AG10803 (cell line): ENCODE measurements around the gene SERPINB5.

Experiments
- DNase-seq: peaks from one replicate; pipeline ENCODE4 v3.0.0; 2010; ENCODE audit warnings: low read depth
- H3K4me3 ChIP-seq: 2 replicates; pipeline ENCODE4 v1.5.1; 2011; ENCODE audit warnings: mild to moderate bottlenecking, low read length, control low read depth
- TF ChIP-seq, protein P1 (sequence below): conservative IDR thresholded peaks from 2 replicates; pipeline ENCODE4 v1.5.1; 2011; ENCODE audit warnings: mild to moderate bottlenecking, low read length, control low read depth, inconsistent platforms

Gene SERPINB5

DNA sequence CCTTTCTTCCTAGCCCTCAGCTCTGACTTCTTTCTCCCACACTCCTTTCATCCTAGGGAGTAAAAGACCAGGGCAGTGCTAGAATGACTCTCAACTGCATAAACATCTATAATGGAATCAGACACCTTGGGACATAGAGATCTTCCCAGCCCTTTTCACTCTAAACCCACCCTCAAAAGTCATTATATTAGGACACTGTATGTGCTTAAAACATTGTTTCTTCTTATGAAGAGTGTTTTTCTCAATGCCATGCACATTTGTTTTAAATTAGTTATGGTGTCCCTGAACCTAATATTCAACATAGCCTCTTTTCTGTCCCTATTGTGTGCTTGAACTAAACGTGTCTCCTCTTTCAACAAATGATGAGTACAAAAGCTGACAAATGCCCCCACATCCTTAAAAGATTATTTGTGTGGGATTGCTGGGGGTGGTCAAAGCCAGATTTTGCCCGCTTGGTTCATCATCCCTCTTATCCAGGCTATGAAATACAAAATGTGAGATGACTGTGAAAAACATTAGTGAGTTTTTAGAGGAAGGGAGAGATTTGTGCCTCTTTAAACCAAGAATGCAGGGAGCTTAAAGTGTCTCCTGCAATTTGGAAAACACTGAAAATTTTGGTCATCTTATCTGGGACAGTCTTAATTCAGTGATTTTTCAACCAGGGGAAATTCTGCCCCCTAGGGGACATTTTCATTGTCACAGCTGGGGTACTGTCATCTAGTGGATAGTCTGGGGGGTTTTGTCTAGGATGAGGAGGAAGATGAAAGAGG lies 29.0 kb downstream of the SERPINB5 start:
- TF ChIP-seq, protein P1, sequence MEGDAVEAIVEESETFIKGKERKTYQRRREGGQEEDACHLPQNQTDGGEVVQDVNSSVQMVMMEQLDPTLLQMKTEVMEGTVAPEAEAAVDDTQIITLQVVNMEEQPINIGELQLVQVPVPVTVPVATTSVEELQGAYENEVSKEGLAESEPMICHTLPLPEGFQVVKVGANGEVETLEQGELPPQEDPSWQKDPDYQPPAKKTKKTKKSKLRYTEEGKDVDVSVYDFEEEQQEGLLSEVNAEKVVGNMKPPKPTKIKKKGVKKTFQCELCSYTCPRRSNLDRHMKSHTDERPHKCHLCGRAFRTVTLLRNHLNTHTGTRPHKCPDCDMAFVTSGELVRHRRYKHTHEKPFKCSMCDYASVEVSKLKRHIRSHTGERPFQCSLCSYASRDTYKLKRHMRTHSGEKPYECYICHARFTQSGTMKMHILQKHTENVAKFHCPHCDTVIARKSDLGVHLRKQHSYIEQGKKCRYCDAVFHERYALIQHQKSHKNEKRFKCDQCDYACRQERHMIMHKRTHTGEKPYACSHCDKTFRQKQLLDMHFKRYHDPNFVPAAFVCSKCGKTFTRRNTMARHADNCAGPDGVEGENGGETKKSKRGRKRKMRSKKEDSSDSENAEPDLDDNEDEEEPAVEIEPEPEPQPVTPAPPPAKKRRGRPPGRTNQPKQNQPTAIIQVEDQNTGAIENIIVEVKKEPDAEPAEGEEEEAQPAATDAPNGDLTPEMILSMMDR = peak; percentile 64
- peak; percentile 11 for DNase-seq
- H3K4me3 ChIP-seq = no peak overlapping the region

DNA sequence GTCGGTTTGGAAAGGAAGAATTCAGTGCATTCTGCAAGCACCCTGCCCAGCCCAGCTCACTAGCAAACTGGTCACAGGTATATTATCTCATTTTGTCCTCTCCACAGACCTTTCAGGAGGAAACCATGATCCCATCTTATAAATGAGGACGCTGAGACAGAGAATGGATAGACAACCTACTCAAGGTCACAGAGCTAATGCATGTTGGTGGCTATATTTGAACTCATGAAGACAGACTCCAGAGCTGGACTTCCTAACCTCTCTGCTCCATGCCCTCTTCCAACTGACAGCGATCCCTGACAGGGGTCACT lies 29.5 kb downstream of the SERPINB5 start:
- no peak overlapping the region for H3K4me3 ChIP-seq
- TF ChIP-seq, protein P1 = no peak
- no peak for DNase-seq

DNA sequence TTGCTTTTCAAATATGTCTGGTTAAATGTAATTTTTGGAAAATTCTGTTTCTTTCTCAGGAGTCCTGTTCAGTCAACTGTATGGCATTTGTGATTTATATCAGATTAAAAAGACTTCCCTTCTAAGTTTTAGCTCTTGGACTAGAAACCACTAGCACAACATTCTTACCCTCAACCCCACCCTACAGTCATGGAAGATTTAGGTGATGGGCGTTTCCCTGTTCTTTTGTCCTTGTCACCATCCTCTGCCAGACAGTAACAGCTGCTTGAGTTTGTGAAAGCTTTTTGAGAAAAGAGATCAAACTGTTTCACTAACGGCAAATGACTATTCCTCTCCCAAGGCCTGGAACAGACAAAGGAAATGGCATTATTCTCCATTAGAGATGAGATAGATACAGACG lies 31.8 kb downstream of the SERPINB5 start:
- no peak for DNase-seq
- TF ChIP-seq, protein P1 = no peak
- no peak overlapping the region for H3K4me3 ChIP-seq

DNA sequence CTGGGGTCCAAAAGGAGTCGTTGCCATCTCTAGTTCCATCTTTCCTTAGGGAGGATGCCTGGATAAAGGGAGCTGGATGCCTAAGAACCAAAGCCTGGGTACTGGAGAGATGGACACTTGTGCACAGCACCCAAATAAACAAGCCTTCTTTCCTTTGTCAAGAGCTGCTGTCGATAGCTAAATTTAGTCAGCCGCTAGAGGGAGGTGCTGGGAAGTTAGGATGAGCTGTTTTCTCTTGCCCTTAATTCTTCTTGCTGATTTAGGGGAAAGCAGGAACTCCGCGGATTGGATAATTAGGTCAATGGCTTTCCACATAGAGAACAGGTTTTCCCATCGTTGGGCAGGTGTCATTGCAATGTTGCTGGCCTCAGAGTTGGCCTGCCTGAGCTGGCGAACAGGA lies 34.5 kb downstream of the SERPINB5 start:
- TF ChIP-seq, protein P1 = peak; percentile 86
- no peak overlapping the region for H3K4me3 ChIP-seq
- DNase-seq = peak; percentile 57

DNA sequence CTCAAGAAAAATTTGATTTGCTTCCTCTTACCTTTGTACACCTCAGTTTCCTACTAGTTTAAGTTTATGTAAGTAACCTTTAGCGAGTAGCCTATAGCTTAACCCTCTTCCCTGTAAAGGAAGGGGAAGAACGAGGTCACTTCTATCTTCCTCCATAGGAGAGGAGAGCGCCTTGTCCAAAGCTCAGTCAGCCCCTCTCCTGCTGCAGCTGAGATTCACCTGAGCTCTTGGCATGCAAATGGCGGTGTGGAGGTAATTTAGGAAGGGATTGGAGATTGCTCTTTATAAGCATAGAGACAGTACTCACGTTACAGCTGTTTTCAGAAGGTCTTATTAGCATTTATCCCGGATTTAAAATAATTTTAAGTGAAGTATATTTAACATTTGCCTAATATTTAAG lies 37.6 kb downstream of the SERPINB5 start:
- TF ChIP-seq, protein P1 = no peak
- H3K4me3 ChIP-seq = no peak overlapping the region
- no peak for DNase-seq

DNA sequence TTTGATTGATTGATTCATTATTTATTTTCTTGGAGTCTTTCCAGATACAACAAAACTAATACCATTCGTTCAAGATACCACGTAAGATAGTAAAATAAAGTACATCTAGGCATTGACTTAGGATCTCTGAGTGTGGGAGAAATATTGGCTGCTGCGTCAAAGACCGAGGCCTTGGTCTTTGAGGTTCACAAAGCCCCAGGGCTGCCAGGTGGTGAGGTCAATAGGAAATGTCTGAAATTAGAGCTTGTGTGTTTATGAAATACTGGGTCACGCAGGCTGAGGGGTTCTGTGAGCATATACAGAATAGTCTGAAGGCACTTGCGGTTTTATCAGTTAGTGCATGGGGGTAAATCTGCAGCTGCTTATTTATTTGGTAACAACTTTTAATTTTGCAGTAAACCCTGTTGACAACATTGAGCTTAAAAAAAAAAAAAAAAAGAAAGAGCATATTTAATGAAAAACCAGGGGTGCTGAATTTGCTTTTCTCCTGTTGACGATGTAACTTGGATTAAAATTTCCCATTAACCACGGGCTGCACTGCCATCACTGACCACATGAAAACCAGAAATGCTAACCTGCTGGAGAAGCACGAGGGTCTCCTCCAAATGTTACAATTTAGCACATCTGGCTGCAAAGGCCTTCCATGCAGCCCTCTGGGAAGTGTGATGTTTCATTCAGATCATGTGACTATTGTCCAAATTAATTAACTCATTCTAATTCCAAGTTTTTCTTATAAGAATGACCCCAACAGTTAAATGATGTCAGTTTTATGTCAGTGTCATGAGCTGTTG lies 38.3 kb downstream of the SERPINB5 start:
- DNase-seq = no peak
- H3K4me3 ChIP-seq = no peak overlapping the region
- TF ChIP-seq, protein P1 = peak; percentile 11; the same call in 1 of the 2 replicates

DNA sequence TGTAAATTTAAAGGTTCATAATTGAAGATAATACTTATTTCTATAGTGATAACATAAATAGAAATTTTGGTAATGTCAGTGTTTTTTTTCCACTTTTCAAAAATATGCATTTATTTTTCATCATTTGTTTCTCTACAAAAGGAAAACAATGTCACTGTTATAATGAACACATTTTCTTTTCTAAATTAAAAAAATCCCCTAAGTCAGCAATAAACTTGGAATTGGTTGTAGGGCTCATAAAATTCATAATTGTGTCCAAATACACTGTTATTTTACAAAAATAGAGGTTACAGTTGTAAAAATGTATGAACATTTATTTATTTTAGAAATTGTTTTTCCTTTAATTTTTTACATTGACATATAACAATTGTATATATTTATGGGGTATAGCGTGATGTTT lies 39.0 kb downstream of the SERPINB5 start:
- no peak for DNase-seq
- no peak overlapping the region for H3K4me3 ChIP-seq
- TF ChIP-seq, protein P1 = no peak
